ENCODE data around the gene NTM. TPM values are rescaled to one million over a fixed set of nuclear protein-coding genes. Genes with fewer than 3 reads are reported as not detected.

NTM gene
- polyA plus RNA-seq, 1 donor from 2014 or later = 39.4 TPM

GRCh38 chr11:131802440-131803115 is 432.2 kb downstream of the NTM start:
- peak overlapping the region; percentile 40 for H3K4me3 ChIP-seq (ENCODE audit: low read length)

GRCh38 chr11:131807876-131808275 is 437.5 kb downstream of the NTM start:
- Histone ChIP-seq H2AFZ (ENCODE audit: low read depth, low read length) (no peak overlapping the region), H3K36me3 (ENCODE audit: insufficient read depth, low read length) (no peaks in the 10 kb centered on the region), H3K4me2 (ENCODE audit: low read length) (no peak overlapping the region), H3K27ac (ENCODE audit: low read length) (no peak overlapping the region), H3K9me3 (ENCODE audit: low read length) (no peaks in the 10 kb centered on the region), H3K4me3 (ENCODE audit: low read length) (no peak overlapping the region), H3K9me2 (ENCODE audit: insufficient read depth, low read length) (no peaks in the 10 kb centered on the region), H3K79me2 (replicated peaks; ENCODE audit: insufficient read depth, low read length) (no peaks in the 10 kb centered on the region), H3K27me3 (ENCODE audit: insufficient read depth, low read depth, low read length) (no peaks in the 10 kb centered on the region), H3K9ac (ENCODE audit: low read length) (no peak overlapping the region), H4K20me1 (ENCODE audit: insufficient read depth) (no peaks in the 10 kb centered on the region), H3F3A (ENCODE audit: insufficient read depth, low read length, poor library complexity, severe bottlenecking) (no peaks in the 10 kb centered on the region)
- TF ChIP-seq EZH2 (IDR thresholded peaks at IDR 0.05; ENCODE audit: borderline replicate concordance, insufficient read depth, low read length, poor library complexity, severe bottlenecking) (no peak), EP300 (conservative IDR thresholded peaks at IDR 0.05; ENCODE audit: poor library complexity, severe bottlenecking) (no peak), RAD21 (conservative IDR thresholded peaks at IDR 0.05) (no peak), TAF1 (IDR thresholded peaks at IDR 0.05; ENCODE audit: low read depth) (no peak), POLR2AphosphoS5 (IDR thresholded peaks at IDR 0.05) (no peak), REST (IDR thresholded peaks at IDR 0.05; ENCODE audit: borderline replicate concordance) (no peak)

More at GRCh38 chr11:131802440-131803115, 432.2 kb downstream of the NTM start:
- no peaks in the 10 kb centered on the region for H3K36me3 ChIP-seq (ENCODE audit: insufficient read depth, low read length)
- no peaks in the 10 kb centered on the region for H4K20me1 ChIP-seq (ENCODE audit: insufficient read depth)
- H3K9me2 ChIP-seq (ENCODE audit: insufficient read depth, low read length) = no peaks in the 10 kb centered on the region
- H3K9me3 ChIP-seq (ENCODE audit: low read length) = no peaks in the 10 kb centered on the region
- H3K27me3 ChIP-seq (ENCODE audit: insufficient read depth, low read depth, low read length) = no peaks in the 10 kb centered on the region
- no peaks in the 10 kb centered on the region for H3K79me2 ChIP-seq (replicated peaks; ENCODE audit: insufficient read depth, low read length)
- H3K4me2 ChIP-seq (ENCODE audit: low read length) = peak overlapping the region; percentile 35
- no peak overlapping the region for H2AFZ ChIP-seq (ENCODE audit: low read depth, low read length)
- H3K27ac ChIP-seq (ENCODE audit: low read length) = peak overlapping the region; percentile 28
- no peaks in the 10 kb centered on the region for H3F3A ChIP-seq (ENCODE audit: insufficient read depth, low read length, poor library complexity, severe bottlenecking)
- H3K9ac ChIP-seq (ENCODE audit: low read length) = peak overlapping the region; percentile 25
- TF ChIP-seq POLR2AphosphoS5 (IDR thresholded peaks at IDR 0.05) (peak; percentile 41), EP300 (conservative IDR thresholded peaks at IDR 0.05; ENCODE audit: poor library complexity, severe bottlenecking) (peak; percentile 31), RAD21 (conservative IDR thresholded peaks at IDR 0.05) (no peak), EZH2 (IDR thresholded peaks at IDR 0.05; ENCODE audit: borderline replicate concordance, insufficient read depth, low read length, poor library complexity, severe bottlenecking) (no peak), REST (IDR thresholded peaks at IDR 0.05; ENCODE audit: borderline replicate concordance) (peak; percentile 49), SMC3 (conservative IDR thresholded peaks at IDR 0.05; ENCODE audit: poor library complexity) (no peak)

Data from neural cell (in vitro differentiated cells).